Calu3 (cell line): ENCODE results near the gene SESTD1. TPM values are rescaled to one million over a fixed set of nuclear protein-coding genes. Genes with fewer than 3 reads are reported as not detected.

Experiments
- BruUV-seq: library from RNA; stranded (reverse); fragments of 400-500 nt; replicated peaks from 2 replicates; lab custom pipeline; 2021; lab: Mats Ljungman, UMichigan
- CTCF ChIA-PET: fragments of 300-600 bp; sonication (Branson Sonifier 250); formaldehyde crosslinking; loops from one replicate; lab custom pipeline; 2022; ENCODE audit warnings: antibody characterized with exemption; lab: Charles Lee
- DNase-seq: peaks from one replicate; pipeline ENCODE4 v3.0.0; 2022
- H3K27ac Mint-ChIP-seq: one replicate; pipeline ENCODE4 v1.8.0; 2022; ENCODE audit warnings: mixed read lengths; ENCODE audit not compliant: unreplicated experiment
- H3K27me3 Mint-ChIP-seq: one replicate; pipeline ENCODE4 v1.8.0; 2022; ENCODE audit warnings: mixed read lengths; ENCODE audit not compliant: unreplicated experiment
- H3K36me3 Mint-ChIP-seq: one replicate; pipeline ENCODE4 v1.8.0; 2022; ENCODE audit warnings: mild to moderate bottlenecking, moderate library complexity, mixed read lengths; ENCODE audit not compliant: insufficient read depth, unreplicated experiment
- H3K4me1 Mint-ChIP-seq: one replicate; pipeline ENCODE4 v1.8.0; 2022; ENCODE audit warnings: mild to moderate bottlenecking, low read depth, mixed read lengths; ENCODE audit not compliant: unreplicated experiment
- H3K4me3 Mint-ChIP-seq: one replicate; pipeline ENCODE4 v1.8.0; 2022; ENCODE audit warnings: mild to moderate bottlenecking, low read depth, moderate library complexity, mixed read lengths; ENCODE audit not compliant: unreplicated experiment
- H3K9me3 Mint-ChIP-seq: one replicate; pipeline ENCODE4 v1.8.0; 2022; ENCODE audit warnings: low read depth, mixed read lengths; ENCODE audit not compliant: unreplicated experiment
- CTCF ChIP-seq: fragments of 200-600 bp; IDR thresholded peaks from one replicate; pipeline ENCODE4 v1.8.0; 2022; ENCODE audit warnings: antibody characterized with exemption; ENCODE audit not compliant: unreplicated experiment
- intact Hi-C: fragments of 100-400 bp; cut with micrococcal nuclease; formaldehyde crosslinking; loops from one replicate; pipeline ENCODE4 v1.10.0; 2022; ENCODE audit not compliant: unreplicated experiment
- total RNA-seq: library from RNA; stranded (reverse); gene quantifications from 2 replicates; pipeline ENCODE4 v1.2.3, GENCODE V29; 2022

The SESTD1 gene
- total RNA-seq, 1 experiment from 2014 or later, result 145 TPM

DNA sequence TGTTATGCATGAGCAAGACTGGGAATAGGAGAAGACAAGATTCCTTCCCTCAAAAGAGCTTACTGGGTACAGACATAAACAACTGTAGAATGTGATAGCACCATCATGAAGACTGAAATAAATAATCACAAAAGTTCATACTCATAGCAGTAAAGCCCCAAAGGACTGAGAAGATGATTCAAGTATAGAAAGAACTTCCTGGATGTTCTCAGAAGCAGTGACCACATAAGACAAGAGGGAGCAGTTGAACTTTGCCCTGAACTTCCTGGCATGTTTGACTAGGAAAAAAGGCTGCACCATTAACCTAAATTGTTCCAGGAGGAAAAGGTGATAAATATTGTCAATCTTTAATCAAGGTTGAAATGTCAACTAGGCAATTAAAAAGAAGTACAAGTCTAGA, 156.9 kb downstream of the SESTD1 start:
- CTCF ChIA-PET, result no interaction called here

DNA sequence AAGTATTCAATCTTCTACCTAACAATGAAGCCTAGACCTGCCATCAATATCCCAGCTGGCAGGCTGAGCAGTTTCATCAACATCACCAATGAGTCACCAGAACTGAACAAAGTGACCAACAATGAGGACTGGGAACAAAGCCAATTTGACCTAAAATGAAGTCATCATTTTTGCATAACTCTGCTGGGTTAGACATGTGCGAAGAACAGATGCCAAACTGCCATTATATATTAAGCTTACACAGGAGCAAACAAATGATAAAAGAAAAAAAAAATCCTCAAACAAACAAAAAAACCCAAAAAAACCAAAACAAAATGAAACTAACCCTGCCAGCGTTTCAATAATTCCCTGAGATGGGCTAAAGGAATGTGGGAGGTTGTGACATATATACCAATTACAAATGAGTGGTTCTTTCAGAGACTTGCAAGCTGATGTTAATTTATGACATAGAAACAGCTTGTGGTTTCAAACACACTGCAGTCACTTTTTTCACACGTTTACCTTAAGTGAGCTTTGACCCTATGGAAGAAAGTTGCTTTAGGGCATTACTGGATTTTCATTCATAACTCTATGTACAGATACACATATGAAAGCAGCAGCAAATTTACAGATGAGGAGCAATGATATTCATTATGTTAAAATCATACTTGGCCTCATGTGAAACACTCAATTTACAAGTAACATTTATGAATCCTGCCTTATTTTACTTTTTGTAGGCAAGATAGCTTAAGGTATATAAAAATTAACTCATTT, 157.8 kb downstream of the SESTD1 start:
- Mint-ChIP-seq H3K27me3 (no peaks in the 10 kb centered on the region), H3K9me3 (no peaks in the 10 kb centered on the region), H3K27ac (peak overlapping the region; percentile 56), H3K36me3 (peaks cover 46% of the 10 kb centered on the region), H3K4me1 (peaks cover 41% of the 10 kb centered on the region), H3K4me3 (peak overlapping the region; percentile 19)
- BruUV-seq, result no TSS peak
- no peak for TF ChIP-seq CTCF
- DNase-seq, result peak; percentile 70
- intact Hi-C loops, result loop anchor here (5.0 to 10.0 kb wide), 2 partner anchors 310 to 342 kb away; no protein-coding TSS in a partner anchor
- CTCF ChIA-PET, result no interaction called here

More for the DNA sequence above, 156.9 kb downstream of the SESTD1 start:
- no peak for DNase-seq
- peak overlapping the region; percentile 37 for H3K27ac Mint-ChIP-seq
- no peaks in the 10 kb centered on the region for H3K9me3 Mint-ChIP-seq
- no TSS peak for BruUV-seq
- H3K4me3 Mint-ChIP-seq, result peak overlapping the region; percentile 0
- H3K27me3 Mint-ChIP-seq, result no peaks in the 10 kb centered on the region
- H3K36me3 Mint-ChIP-seq, result peaks cover 50% of the 10 kb centered on the region
- intact Hi-C loops, result loop anchor here (5.0 to 10.0 kb wide), 2 partner anchors 310 to 343 kb away; no protein-coding TSS in a partner anchor
- H3K4me1 Mint-ChIP-seq, result peaks cover 41% of the 10 kb centered on the region
- no peak for TF ChIP-seq CTCF

DNA sequence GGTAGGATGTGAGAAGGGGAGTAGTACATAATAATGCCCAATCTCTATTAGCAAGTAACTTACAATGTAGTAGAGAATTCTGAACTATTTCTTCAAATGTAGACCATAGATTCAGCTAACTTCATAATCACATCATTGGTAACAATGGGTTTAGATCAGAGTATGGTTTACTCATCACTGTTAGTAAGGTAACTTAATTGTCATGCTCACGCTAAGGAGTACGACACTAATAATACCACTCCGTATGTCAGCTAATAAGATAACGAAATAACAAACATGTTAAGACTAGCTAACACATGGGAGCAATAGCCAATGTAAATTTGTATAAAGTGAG, 158.3 kb downstream of the SESTD1 start:
- no peak for DNase-seq
- CTCF ChIA-PET, result no interaction called here
- intact Hi-C loops, result loop anchor here (5.0 to 10.0 kb wide), 2 partner anchors 309 to 342 kb away; no protein-coding TSS in a partner anchor
- TF ChIP-seq CTCF, result no peak
- H3K9me3 Mint-ChIP-seq, result no peaks in the 10 kb centered on the region
- peak overlapping the region; percentile 56 for H3K27ac Mint-ChIP-seq
- peaks cover 41% of the 10 kb centered on the region for H3K4me1 Mint-ChIP-seq
- peak overlapping the region; percentile 19 for H3K4me3 Mint-ChIP-seq
- no TSS peak for BruUV-seq
- H3K36me3 Mint-ChIP-seq, result peaks cover 40% of the 10 kb centered on the region
- H3K27me3 Mint-ChIP-seq, result no peaks in the 10 kb centered on the region

- TF ChIP-seq CTCF, result no peak
- H3K36me3 Mint-ChIP-seq, result peaks cover 40% of the 10 kb centered on the region
- DNase-seq, result no peak
- no peaks in the 10 kb centered on the region for H3K9me3 Mint-ChIP-seq
- peak overlapping the region; percentile 8 for H3K27ac Mint-ChIP-seq
- BruUV-seq, result no TSS peak
- CTCF ChIA-PET, result no interaction called here
- H3K27me3 Mint-ChIP-seq, result no peaks in the 10 kb centered on the region
- intact Hi-C loops, result loop anchor here (5.0 to 10.0 kb wide), 2 partner anchors 307 to 340 kb away; no protein-coding TSS in a partner anchor
- H3K4me1 Mint-ChIP-seq, result peaks cover 41% of the 10 kb centered on the region
- H3K4me3 Mint-ChIP-seq, result no peak overlapping the region
Measured at GRCh38 chr2:179104736-179105135, 159.9 kb downstream of the SESTD1 start.
